HCT116 (cell line): ENCODE measurements around the gene APLP1. TPM values are rescaled to one million over a fixed set of nuclear protein-coding genes. Genes with fewer than 3 reads are reported as not detected.

Experiments used
- ATAC-seq: fragments of 200-7000 bp; cut with Tn5 transposase; 2 replicates; pipeline ENCODE4 v1.9.1; 2020; ENCODE audit warnings: mild to moderate bottlenecking, moderate library complexity
- BruUV-seq: library from RNA; stranded (reverse); fragments of 400-500 nt; replicated peaks from 2 replicates; lab custom pipeline; 2021; lab: Mats Ljungman, UMichigan
- CTCF ChIA-PET: fragments of 300-600 bp; sonication (Branson Sonifier 250); formaldehyde crosslinking; loops from one replicate; lab custom pipeline; 2021; ENCODE audit warnings: antibody characterized with exemption; lab: Charles Lee
- POLR2A ChIA-PET: fragments of 300-600, 350-600 bp; sonication (Branson Sonifier 250); formaldehyde crosslinking; loops from one replicate; lab custom pipeline; 2021; ENCODE audit warnings: antibody characterized with exemption; lab: Charles Lee
- RAD21 ChIA-PET, 2 experiments: fragments of 300-600 bp; sonication (Branson Sonifier 250); formaldehyde crosslinking; loops; one replicate each; lab custom pipeline; 2023; ENCODE audit warnings: low total read pairs in 2 of 2; ENCODE audit not compliant: uncharacterized antibody in 2 of 2, unreplicated experiment in 2 of 2, low non-redundant PET in 1 of 2; lab: Charles Lee
- DNase-seq: peaks from one replicate; pipeline ENCODE4 v3.0.0-alpha.2; 2010; ENCODE audit warnings: low read depth, low spot score
- H2AFZ ChIP-seq: fragments of 200-600 bp; shearing (Covaris generic), sonication (generic); 2 replicates; pipeline ENCODE4 v1.6.1; 2017; ENCODE audit warnings: low read depth, mixed run types, mixed read lengths, antibody characterized with exemption, low read length; ENCODE audit not compliant: poor library complexity, severe bottlenecking
- H3K27ac ChIP-seq: 2 replicates; pipeline ENCODE4 v1.5.1; 2012; ENCODE audit warnings: low read depth, low read length
- H3K27me3 ChIP-seq: fragments of 200-600 bp; sonication (generic); 2 replicates; pipeline ENCODE4 v1.6.1; 2016; ENCODE audit warnings: mixed run types, low read length, mixed read lengths; ENCODE audit not compliant: insufficient read depth
- H3K36me3 ChIP-seq, 2 experiments: fragments of 200-500 bp in 1 of 2; fragments of 200-600 bp in 1 of 2; sonication (Bioruptor generic) in 1 of 2; sonication (generic) in 1 of 2; 2 replicates each; pipeline versions ENCODE4 v1.5.1 to v1.6.1; 2014 to 2016; ENCODE audit warnings: low read length in 2 of 2, inconsistent platforms in 1 of 2, mixed read lengths in 1 of 2, mixed run types in 1 of 2; ENCODE audit not compliant: insufficient read depth in 2 of 2, control insufficient read depth in 1 of 2
- H3K4me1 ChIP-seq, 2 experiments: fragments of 200-600 bp in 1 of 2; sonication (generic) in 1 of 2; 2 replicates each; pipeline versions ENCODE4 v1.5.1 to v1.6.1; 2012 to 2017; ENCODE audit warnings: low read length in 2 of 2, inconsistent platforms in 1 of 2, mild to moderate bottlenecking in 1 of 2, mixed read lengths in 1 of 2, mixed run types in 1 of 2, moderate library complexity in 1 of 2; ENCODE audit not compliant: insufficient read depth in 2 of 2, control insufficient read depth in 1 of 2
- H3K4me2 ChIP-seq: fragments of 200-600 bp; sonication (generic); 2 replicates; pipeline ENCODE4 v1.6.1; 2017; ENCODE audit warnings: mixed run types, low read length, mixed read lengths
- H3K4me3 ChIP-seq, 2 experiments: fragments of 200-600 bp in 1 of 2; sonication (generic) in 1 of 2; replicated peaks in 1 of 2; 2 replicates each; pipeline ENCODE4 v1.5.1; 2011 to 2016; ENCODE audit warnings: low read length in 2 of 2, control low read depth in 1 of 2, low read depth in 1 of 2, mild to moderate bottlenecking in 1 of 2, mixed read lengths in 1 of 2, mixed run types in 1 of 2
- H3K79me2 ChIP-seq: fragments of 200-600 bp; sonication (generic); 2 replicates; pipeline ENCODE4 v1.6.1; 2017; ENCODE audit warnings: mild to moderate bottlenecking, mixed run types, low read length, moderate library complexity, mixed read lengths; ENCODE audit not compliant: insufficient read depth
- H3K9ac ChIP-seq: fragments of 200-600 bp; sonication (generic); 2 replicates; pipeline ENCODE4 v1.6.1; 2016; ENCODE audit warnings: low read length, mixed read lengths
- H3K9me2 ChIP-seq: fragments of 200-600 bp; sonication (generic), shearing (Covaris generic); 2 replicates; pipeline ENCODE4 v1.6.1; 2017; ENCODE audit warnings: mixed run types, mild to moderate bottlenecking, moderate library complexity; ENCODE audit not compliant: insufficient read depth
- H3K9me3 ChIP-seq, 2 experiments: fragments of 200-500 bp in 1 of 2; fragments of 200-600 bp in 1 of 2; sonication (Bioruptor generic) in 1 of 2; sonication (generic) in 1 of 2; 2 replicates each; pipeline ENCODE4 v1.6.1; 2014 to 2017; ENCODE audit warnings: low read length in 2 of 2, mixed read lengths in 2 of 2, inconsistent platforms in 1 of 2, low read depth in 1 of 2, mild to moderate bottlenecking in 1 of 2, mixed run types in 1 of 2, moderate library complexity in 1 of 2; ENCODE audit not compliant: control insufficient read depth in 1 of 2, insufficient read depth in 1 of 2
- H4K20me1 ChIP-seq: fragments of 200-600 bp; sonication (generic), shearing (Covaris generic); 2 replicates; pipeline ENCODE4 v1.6.1; 2017; ENCODE audit warnings: mixed run types, mild to moderate bottlenecking, moderate library complexity; ENCODE audit not compliant: insufficient read depth
- EZH2 ChIP-seq: fragments of 200-600 bp; sonication (generic); IDR thresholded peaks from 2 replicates; pipeline ENCODE4 v1.6.1; 2017; ENCODE audit warnings: antibody characterized with exemption, mixed run types
- EZH2phosphoT487 ChIP-seq: fragments of 200-600 bp; IDR thresholded peaks from 2 replicates; pipeline ENCODE4 v1.6.1; 2018; ENCODE audit warnings: antibody characterized with exemption, borderline replicate concordance
- JUND ChIP-seq: IDR thresholded peaks from 2 replicates; pipeline ENCODE4 v1.6.1; 2012
- POLR2AphosphoS5 ChIP-seq: IDR thresholded peaks from 2 replicates; pipeline ENCODE4 v1.6.1; 2011; ENCODE audit warnings: mild to moderate bottlenecking, low read depth, low read length, moderate library complexity
- SP1 ChIP-seq: IDR thresholded peaks from 2 replicates; pipeline ENCODE4 v1.6.1; 2012; ENCODE audit warnings: low read depth
- SRF ChIP-seq: IDR thresholded peaks from 2 replicates; pipeline ENCODE4 v1.6.1; 2012; ENCODE audit warnings: low read depth
- intact Hi-C: fragments of 100-400 bp; cut with micrococcal nuclease; formaldehyde crosslinking; loops from 2 replicates; pipeline ENCODE4 v1.10.0; 2022
- total RNA-seq: library from RNA; stranded (reverse); gene quantifications from one replicate; pipeline ENCODE4 v1.2.1, GENCODE V29; 2021; ENCODE audit not compliant: unreplicated experiment
- TF ChIP-seq, protein P1 (sequence below), 3 experiments: fragments of 200-600 bp in 1 of 3; sonication (generic) in 1 of 3; IDR thresholded peaks in 2 of 3; conservative IDR thresholded peaks in 1 of 3; 2 replicates each; pipeline ENCODE4 v1.5.1; 2012 to 2017; ENCODE audit warnings: low read depth in 2 of 3, low read length in 2 of 3, antibody characterized with exemption in 1 of 3, borderline replicate concordance in 1 of 3, control low read depth in 1 of 3, mild to moderate bottlenecking in 1 of 3, mixed read lengths in 1 of 3, mixed run types in 1 of 3, moderate library complexity in 1 of 3; ENCODE audit not compliant: insufficient read depth in 1 of 3

The APLP1 gene
- total RNA-seq, 1 experiment from 2014 or later = 41.2 TPM

- ATAC-seq (no peak), DNase-seq (no peak)
- no peaks in the 10 kb centered on the region for H4K20me1 ChIP-seq
- ChIA-PET CTCF (no interaction called here), POLR2A (no interaction called here), RAD21 (no interaction called here)
- no peak overlapping the region for H3K9ac ChIP-seq
- no peak overlapping the region for H2AFZ ChIP-seq
- H3K27me3 ChIP-seq = no peaks in the 10 kb centered on the region
- H3K27ac ChIP-seq = no peak overlapping the region
- no peaks in the 10 kb centered on the region for H3K79me2 ChIP-seq
- H3K36me3 ChIP-seq = no peaks in the 10 kb centered on the region
- TF ChIP-seq SP1 = no peak
- intact Hi-C loops = no loop called here
- H3K4me3 ChIP-seq = no peak overlapping the region
- peaks cover 2 to 13% of the 10 kb centered on the region in 2 experiments; a peak in 3 of 4 replicates for H3K4me1 ChIP-seq
- H3K9me2 ChIP-seq = no peaks in the 10 kb centered on the region
- H3K4me2 ChIP-seq = no peak overlapping the region
- no TSS peak for BruUV-seq
- no peaks in the 10 kb centered on the region for H3K9me3 ChIP-seq
Observed at GRCh38 chr19:35862528-35862927, 5.8 kb upstream of the APLP1 start.

- Histone ChIP-seq H3K4me3 (no peak overlapping the region), H3K9ac (no peak overlapping the region), H2AFZ (no peak overlapping the region), H3K36me3 (no peaks in the 10 kb centered on the region), H3K27ac (no peak overlapping the region), H3K27me3 (no peaks in the 10 kb centered on the region), H3K9me2 (no peaks in the 10 kb centered on the region), H4K20me1 (no peaks in the 10 kb centered on the region), H3K9me3 (no peaks in the 10 kb centered on the region), H3K79me2 (no peaks in the 10 kb centered on the region), H3K4me1 (peaks cover 5 to 18% of the 10 kb centered on the region in 2 experiments; a peak in 3 of 4 replicates), H3K4me2 (no peak overlapping the region)
- ChIA-PET POLR2A (no interaction called here), RAD21 (no interaction called here), CTCF (no interaction called here)
- intact Hi-C loops = no loop called here
- TF ChIP-seq POLR2AphosphoS5 = no peak
- TF ChIP-seq SRF = no peak
- no peak for TF ChIP-seq EZH2
- TF ChIP-seq JUND = no peak
- no peak for TF ChIP-seq EZH2phosphoT487
- TF ChIP-seq, protein P1, sequence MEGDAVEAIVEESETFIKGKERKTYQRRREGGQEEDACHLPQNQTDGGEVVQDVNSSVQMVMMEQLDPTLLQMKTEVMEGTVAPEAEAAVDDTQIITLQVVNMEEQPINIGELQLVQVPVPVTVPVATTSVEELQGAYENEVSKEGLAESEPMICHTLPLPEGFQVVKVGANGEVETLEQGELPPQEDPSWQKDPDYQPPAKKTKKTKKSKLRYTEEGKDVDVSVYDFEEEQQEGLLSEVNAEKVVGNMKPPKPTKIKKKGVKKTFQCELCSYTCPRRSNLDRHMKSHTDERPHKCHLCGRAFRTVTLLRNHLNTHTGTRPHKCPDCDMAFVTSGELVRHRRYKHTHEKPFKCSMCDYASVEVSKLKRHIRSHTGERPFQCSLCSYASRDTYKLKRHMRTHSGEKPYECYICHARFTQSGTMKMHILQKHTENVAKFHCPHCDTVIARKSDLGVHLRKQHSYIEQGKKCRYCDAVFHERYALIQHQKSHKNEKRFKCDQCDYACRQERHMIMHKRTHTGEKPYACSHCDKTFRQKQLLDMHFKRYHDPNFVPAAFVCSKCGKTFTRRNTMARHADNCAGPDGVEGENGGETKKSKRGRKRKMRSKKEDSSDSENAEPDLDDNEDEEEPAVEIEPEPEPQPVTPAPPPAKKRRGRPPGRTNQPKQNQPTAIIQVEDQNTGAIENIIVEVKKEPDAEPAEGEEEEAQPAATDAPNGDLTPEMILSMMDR (IDR thresholded peaks at IDR 0.05 in 2 of 3, conservative IDR thresholded peaks at IDR 0.05 in 1 of 3; ENCODE audit: borderline replicate concordance in 1 of 3, insufficient read depth in 1 of 3, low read depth in 2 of 3, low read length in 2 of 3) = no peak
- no TSS peak for BruUV-seq
- no peak for ATAC-seq
- DNase-seq = no peak
Observed at GRCh38 chr19:35863018-35863417, 5.4 kb upstream of the APLP1 start.
